ENCODE measurements around the gene NKAPL.

NKAPL gene

DNA sequence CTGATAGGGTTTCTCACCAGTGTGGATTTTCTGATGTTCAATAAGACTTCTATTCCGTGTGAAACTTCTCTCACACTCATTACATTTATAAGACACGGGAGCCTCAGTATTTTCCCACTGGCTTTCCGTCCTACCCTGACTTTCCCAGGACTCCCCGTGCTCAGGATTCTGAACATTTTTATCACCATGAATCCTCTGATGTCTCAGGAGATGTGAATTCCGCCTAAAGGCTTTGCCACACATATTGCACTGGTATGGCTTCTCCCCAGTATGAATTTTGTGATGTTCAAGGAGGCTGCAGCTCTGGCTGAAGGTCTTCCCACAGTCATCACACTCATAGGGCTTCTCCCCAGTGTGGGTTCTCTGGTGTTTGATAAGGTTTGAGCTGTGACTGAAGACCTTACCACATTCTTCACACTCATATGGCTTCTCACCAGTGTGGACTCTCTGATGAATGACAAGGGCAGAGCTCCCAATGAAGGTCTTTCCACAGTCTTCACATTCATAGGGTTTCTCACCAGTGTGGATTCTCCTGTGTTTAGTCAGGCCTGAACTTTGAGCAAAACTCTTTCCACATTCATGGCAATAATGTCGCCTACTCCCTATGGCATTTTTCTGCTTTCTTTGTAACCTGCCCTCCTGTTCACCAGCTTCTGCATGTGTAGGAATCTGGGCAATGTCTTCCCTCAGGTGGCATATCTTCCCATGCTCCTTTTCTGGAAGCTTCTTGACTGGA, 13.7 kb upstream of the NKAPL start:
- DNase-seq: no peak

- DNase-seq: no peak
These were observed 10.2 kb upstream of the NKAPL start for GRCh38 chr6:28248916-28249315.

DNA sequence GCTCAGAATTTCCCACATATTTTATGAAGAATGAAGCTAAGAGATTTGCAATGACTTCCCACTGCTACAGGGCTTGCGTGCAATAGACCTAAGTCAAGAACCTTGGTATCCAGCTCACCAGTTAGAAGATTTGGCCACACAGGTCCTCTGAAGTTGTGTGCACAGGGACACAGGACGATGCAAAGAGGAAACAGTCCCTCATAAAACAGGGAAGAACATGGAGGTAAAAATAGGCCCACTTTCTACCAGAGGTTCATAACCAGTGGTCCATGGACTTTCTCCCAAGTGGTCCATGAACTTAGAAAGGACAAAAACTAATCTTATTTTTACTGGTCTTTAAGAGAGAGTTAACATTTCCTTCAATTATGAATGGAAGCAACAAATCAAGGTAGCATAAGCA, 8.3 kb upstream of the NKAPL start:
- no peak for DNase-seq

- DNase-seq: no peak
These were observed 7.5 kb upstream of the NKAPL start for GRCh38 chr6:28251661-28252008.

DNA sequence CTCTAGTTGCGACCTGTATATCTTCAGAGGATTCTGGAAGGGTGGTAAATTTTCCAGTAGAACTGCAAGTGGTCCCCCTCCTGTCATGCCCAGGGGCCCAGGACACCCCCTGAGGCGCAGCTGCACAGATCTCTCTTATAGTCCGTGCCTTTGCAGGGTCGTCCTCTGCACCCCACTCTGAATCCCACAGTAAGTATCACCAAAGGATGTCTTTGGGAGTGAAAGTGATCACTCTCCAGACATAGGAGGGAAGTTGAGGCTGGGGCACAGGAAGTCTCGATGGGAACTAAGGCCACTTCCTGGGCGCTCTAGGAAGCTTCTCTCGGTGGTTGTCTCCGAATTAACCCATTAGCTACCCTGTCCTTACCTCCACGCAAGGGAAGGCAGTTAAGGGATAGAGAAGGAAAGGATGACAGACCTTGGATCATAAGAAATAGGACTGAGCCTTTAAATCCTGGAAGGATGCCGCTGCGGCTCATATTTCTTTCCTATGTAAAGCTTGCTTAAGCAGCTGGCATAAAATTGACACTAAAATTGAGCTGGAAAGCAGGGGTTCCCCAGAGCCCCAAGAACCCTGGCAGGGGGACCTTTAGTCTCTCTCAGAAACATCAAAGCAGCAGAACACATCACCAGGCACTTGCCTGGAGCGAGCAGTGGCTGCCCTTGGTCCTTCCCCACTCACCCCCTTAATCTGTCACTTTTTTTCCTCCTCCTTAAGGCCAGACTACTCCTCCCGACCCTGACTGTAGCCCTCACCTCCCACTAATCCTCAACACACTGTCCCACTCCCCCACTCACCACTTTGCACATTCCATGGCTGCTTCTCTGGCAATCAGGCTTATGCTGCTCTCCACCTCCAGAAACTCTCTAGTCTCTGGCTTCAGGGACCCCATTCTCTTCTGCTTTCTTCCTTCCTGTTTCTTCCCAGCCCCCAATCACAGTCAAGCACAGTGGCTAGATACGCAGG, 6.8 kb upstream of the NKAPL start, which contains the start of gene ZKSCAN4:
Gene ZKSCAN4, minus strand, starts transcription at position 261 of the 967 bp plus-strand sequence. CDS start 289 bp downstream, outside the sequence.
- peak; percentile 39 for DNase-seq

DNA sequence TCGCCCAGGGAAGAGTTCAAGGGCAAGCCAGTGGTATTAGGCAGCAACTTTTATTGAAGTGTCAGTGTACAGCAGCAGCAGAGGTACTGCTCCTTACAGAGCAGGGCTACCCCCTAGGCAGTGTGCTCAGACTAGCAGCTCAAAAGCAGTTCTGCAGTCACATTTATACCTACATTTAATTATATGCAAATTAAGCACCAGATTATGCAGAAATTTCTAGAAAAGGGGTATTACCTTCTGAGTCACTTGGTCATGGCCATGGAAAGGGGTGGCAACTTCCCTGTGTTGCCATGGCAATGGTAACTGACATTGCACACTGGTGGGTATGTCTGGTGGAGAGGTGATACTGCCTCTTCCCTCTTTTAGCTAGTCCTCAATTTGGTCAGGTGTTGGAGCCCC, 5.0 kb upstream of the NKAPL start:
- no peak for DNase-seq

DNA sequence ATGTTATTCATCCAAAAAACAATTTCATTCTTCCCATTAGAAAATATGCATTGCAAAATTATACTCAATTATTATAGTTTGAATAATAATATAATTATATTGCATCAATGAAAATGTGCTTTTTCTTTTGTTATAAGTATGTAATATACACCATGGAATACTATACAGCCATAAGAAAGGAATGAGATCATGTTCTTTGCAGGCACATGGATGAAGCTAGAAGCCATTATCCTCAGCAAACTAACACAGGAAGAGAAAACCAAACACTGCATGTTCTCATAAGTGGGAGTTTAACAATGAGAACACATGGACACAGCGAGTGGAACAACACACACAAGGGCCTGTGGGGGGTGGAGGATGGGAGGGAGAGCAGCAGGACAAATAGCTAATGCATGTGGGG, 2.1 kb upstream of the NKAPL start:
- DNase-seq: no peak

DNA sequence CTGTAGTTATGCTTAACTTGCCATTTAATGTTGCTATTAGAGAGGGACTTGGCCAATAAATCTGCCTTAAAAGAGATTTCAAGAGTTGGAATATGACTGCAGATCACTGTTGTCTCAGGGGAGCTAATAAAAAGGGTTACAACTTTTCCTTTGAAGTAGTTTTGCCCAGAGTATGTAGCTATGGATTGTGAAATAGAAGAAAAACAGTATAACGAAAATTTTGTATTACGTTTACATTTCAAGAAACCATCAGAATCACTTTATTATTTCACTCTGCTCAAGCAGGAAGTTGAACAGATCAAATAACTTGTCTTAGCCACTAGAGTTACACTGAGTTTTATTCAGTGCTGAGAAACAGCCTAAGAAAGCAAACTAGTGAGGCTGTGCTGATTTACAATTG, 4.8 kb downstream of the NKAPL start:
- DNase-seq: no peak

DNA sequence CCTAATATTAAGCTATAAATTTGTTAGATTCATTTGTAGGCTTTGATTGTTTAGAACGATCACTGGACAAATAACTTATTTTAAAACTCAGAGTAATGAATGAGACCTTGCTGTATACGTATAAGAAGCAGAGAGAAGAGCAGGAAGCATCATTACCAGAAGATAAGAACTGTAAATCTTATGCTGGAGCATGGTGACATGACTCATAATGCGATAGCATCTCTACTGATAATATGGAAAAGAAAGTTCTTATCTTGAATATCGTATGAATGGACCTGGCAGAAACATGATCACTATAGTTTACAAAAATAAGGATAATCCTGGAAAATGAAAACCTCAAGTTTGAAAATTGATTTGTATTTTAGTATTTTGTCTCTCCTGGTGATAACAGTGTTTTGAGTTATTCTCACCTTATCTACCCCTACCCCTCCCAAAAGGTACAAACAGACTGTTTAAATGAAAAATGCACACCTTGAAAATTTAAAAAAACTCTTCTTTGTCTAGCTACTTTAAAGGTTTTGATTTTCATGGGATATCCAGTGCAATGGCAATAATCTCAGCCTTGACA, 5.8 kb downstream of the NKAPL start:
- DNase-seq: no peak

GRCh38 chr6:28266563-28266961, 7.5 kb downstream of the NKAPL start:
- no peak for DNase-seq

DNA sequence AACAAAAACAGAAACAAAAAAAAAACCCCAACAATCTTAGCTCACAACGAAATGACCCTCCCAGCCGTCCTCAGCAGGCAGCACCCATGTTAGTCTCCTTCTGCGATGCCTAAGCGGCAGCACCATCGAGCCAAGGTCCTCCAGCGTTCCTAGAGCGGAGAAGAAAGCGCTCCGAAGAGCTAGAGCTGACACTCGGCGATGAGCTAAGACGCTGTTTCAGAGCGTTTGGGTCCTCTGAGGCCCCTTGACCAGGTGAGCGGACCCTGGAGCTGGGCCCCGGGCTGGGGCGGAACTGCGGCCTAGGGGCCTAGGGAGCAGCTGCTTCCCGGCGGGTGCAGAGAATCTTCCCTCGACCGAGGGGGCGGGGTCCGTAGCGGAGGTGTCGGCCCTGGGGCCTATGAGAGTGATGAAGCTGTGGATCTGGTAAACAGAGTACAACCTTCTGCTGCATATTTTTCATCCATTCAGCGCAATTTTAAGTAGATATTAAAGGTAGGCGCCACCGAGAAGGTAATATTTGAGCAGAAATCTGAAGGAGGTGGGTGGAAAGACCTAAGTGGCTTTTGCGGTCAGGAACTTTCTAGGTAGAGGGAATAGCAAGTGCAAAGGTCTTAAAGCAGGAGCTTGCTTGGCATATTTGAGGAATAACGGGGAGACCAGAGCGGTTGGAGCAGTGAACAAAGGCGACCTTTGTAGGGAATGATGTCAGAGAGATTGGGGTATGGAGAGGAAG, 8.0 kb downstream of the NKAPL start, which contains the start of gene ZSCAN26:
Gene ZSCAN26, plus strand, starts transcription at position 182 of the 733 bp plus-strand sequence. CDS start 4,777 bp downstream, outside the sequence.
- peak; percentile 52 for DNase-seq

DNA sequence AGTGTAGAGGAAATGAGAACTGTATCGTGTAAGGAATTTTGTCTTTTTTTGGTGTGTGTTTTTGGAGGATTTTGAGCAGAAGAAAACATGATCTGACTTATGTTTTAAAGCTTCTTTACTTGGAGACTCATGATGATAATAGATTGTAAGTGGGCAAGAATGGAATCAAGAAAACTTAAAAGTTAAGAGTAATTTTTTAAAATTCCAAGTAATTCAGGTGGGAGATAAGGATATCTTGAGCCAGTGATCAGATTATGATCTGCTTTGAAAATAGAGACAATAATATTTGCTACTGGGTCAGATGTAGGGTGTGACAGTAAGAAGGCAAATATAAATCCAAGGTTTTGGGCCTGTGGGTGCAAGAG, 8.6 kb downstream of the NKAPL start:
- DNase-seq: no peak

DNA sequence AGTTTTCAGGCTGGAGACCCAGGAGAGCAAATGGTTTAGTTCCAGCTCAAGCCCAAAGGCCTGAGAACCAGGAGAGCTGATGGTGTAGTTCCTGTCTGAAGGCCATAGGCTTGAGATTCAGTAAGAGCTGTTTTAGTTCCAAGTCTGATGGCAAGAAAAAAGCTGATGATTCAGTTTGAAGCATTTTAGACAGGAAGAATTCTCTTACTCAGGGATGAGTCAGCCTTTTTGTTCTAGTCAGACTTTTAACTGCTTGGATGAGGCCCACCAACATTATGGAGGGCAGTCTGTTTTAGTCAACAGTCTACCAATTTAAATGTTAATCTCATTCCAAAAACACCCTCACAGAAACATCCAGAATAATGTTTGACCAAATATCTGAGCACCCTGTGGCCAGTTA, 10.4 kb downstream of the NKAPL start:
- no peak for DNase-seq

DNA sequence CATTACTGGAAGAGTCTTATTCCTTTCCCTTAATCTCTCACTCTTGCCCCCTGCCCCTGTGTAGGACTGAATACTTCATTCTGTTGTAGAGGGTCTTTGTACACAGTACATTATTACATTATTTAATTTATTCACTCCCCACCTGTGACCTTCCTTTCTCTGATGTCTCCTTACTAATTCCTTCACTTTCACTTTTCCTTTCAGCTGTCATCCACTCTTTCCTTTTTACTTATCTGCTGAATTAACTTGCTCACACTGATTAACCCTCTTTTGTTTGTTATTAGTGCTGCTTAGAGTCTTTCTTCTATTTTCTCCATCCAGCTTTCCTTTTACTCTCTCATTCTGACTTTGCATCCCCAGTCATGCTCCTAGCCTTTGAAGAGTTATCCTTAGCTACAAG, 15.8 kb downstream of the NKAPL start:
- DNase-seq: no peak

DNA sequence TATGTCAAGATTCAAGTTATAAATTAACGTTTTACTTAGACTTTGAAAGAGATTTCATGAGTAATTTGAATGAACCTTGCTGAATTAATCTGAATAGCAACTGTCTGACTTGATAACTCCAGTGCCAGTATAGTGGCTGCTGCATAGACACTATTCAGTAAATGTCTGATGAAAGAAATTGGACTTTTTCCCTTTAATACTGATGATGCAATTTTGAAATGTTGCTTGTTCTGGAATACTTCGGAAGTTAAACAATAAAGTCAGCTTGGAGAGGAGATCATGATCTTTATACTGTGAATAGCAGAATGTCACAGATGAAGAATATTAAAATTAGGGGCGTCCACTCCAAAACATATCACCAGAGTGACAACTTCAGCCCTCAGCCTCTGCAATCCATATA, 18.6 kb downstream of the NKAPL start:
- no peak for DNase-seq

DNA sequence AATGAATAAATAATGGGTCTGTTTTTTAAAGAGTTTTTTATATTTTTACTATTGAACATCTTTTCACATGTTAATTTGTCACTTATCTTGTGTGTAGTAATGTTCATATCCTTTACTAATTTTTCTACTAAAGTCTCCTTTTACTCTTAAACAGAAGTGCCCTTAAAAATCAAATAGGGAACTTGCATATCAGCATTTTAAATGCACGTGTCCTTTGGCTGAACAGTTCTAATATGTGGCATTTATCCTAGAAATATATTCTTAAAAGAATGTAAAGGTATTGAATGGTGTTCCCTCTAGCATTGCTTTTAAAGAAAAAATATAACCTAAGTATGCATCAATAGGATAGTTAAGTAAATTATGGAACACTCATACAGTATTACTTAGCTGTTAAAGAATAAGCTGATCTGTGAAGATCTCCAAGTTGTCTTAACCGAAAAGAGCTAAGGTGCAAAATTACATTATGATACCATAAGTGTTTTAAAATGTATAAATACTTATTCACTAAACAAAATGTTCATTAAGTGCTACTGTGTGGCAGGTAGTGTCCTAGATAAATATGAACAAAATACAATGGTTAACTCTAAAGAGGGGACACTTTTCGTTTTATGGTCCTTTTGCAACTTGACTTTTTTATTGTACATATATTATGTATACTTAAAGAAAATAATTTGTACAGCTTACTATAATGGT, 21.6 kb downstream of the NKAPL start:
- DNase-seq: no peak

GRCh38 chr6:28281288-28282064, 22.4 kb downstream of the NKAPL start, which contains the start of gene PGBD1:
Gene PGBD1, plus strand, starts transcription at chr6:28281572. Its CDS starts 2,242 bp downstream, at chr6:28283814.
- peak; percentile 12 for DNase-seq

- no peak for DNase-seq
These were observed 23.8 kb downstream of the NKAPL start for GRCh38 chr6:28282926-28283325.

DNA sequence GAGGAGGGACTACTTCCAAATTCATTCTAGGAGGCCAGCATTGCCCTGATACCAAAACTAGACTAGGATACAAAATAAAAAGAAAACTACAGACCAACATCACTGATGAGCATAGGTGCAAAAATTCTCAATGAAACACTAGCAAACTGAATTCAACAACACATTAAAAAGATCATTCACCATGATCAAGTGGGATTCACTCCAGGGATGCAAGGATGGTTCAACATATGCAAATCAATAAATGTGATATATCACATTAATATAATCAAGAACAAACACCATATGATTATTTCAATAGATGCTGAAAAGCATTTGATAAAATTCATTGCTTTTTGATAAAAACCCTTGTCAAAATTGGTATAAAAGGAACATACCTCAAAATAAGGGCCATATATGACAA, 32.5 kb downstream of the NKAPL start:
- DNase-seq: no peak

DNA sequence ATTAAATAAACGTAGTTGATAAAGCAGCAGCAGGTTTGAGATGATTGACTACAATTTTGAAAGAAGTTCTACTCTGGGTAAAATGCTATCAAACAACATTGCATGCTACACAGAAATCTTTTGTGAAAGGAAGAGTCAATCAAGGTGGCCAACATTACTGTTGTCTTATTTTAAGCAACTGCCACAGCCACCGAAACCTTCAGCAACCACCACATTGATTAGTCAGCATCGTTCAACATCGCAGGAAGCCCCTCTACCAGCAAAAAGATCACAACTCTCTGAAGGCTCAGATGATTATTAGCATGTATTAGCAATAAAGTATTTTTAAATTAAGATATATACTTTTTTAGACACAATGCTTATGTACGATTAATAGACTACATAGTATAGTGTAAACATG, 36.2 kb downstream of the NKAPL start:
- DNase-seq: no peak

- DNase-seq: no peak
These were observed 37.5 kb downstream of the NKAPL start for GRCh38 chr6:28296520-28297060.
